Smooth muscle cell (in vitro differentiated cells): Measurements from ENCODE around the gene NRG2. TPM values are rescaled to one million over a fixed set of nuclear protein-coding genes. Genes with fewer than 3 reads are reported as not detected.

Experiments
- DNase-seq: peaks from one replicate; lab custom pipeline; 2025; ENCODE audit not compliant: unreplicated experiment; lab: John Stamatoyannopoulos, UW
- H2AFZ ChIP-seq: fragments of 200-600 bp; sonication (generic); 2 replicates; pipeline ENCODE4 v1.6.0; 2016; ENCODE audit warnings: antibody characterized with exemption, low read depth, mild to moderate bottlenecking
- H3F3A ChIP-seq: fragments of 200-600 bp; sonication (generic); 2 replicates; pipeline ENCODE4 v1.6.0; 2017; ENCODE audit warnings: antibody characterized with exemption, low read depth
- H3K27ac ChIP-seq: fragments of 200-600 bp; sonication (generic); 2 replicates; pipeline ENCODE4 v1.5.1; 2016; ENCODE audit warnings: low read depth, mild to moderate bottlenecking
- H3K27me3 ChIP-seq: fragments of 200-600 bp; sonication (generic); 2 replicates; pipeline ENCODE4 v1.6.1; 2016; ENCODE audit warnings: low read depth, mild to moderate bottlenecking
- H3K36me3 ChIP-seq: fragments of 200-600 bp; sonication (generic); 2 replicates; pipeline ENCODE4 v1.5.1; 2016; ENCODE audit warnings: low read depth
- H3K4me1 ChIP-seq: fragments of 200-600 bp; sonication (generic); 2 replicates; pipeline ENCODE4 v1.5.1; 2016; ENCODE audit warnings: low read depth
- H3K4me2 ChIP-seq: fragments of 200-600 bp; sonication (generic); 2 replicates; pipeline ENCODE4 v1.6.0; 2016; ENCODE audit warnings: mild to moderate bottlenecking
- H3K4me3 ChIP-seq: fragments of 200-600 bp; sonication (generic); 2 replicates; pipeline ENCODE4 v1.5.1; 2016; ENCODE audit warnings: mild to moderate bottlenecking
- H3K79me2 ChIP-seq: fragments of 200-600 bp; sonication (generic); 2 replicates; pipeline ENCODE4 v1.6.0; 2016; ENCODE audit warnings: low read depth, mild to moderate bottlenecking
- H3K9ac ChIP-seq: fragments of 200-600 bp; sonication (generic); 2 replicates; pipeline ENCODE4 v1.6.0; 2016; ENCODE audit warnings: low read depth
- H3K9me3 ChIP-seq: fragments of 200-600 bp; sonication (generic); replicated peaks from 2 replicates; pipeline ENCODE4 v1.5.1; 2016; ENCODE audit warnings: low read depth
- H4K20me1 ChIP-seq: fragments of 200-600 bp; sonication (generic); 2 replicates; pipeline ENCODE4 v1.6.0; 2016; ENCODE audit warnings: low read depth
- CTCF ChIP-seq: fragments of 200-600 bp; sonication (generic); IDR thresholded peaks from 2 replicates; pipeline ENCODE4 v1.5.1; 2017; ENCODE audit warnings: borderline replicate concordance, mild to moderate bottlenecking, antibody characterized with exemption; ENCODE audit not compliant: insufficient read depth, poor library complexity, severe bottlenecking
- WGBS: methylation state at CpG from one replicate; pipeline ENCODE4 v1.1.7; 2016; ENCODE audit warnings: low lambda C conversion rate; 5-methylcytosine and 5-hydroxymethylcytosine counted together
- polyA plus RNA-seq: library from polyadenylated mRNA; unstranded; fragments of >200 nt; fragmentation: Nextera tagmentation; extraction: Ambion mirVana; gene quantifications from 2 replicates; pipeline ENCODE4 v1.2.1, GENCODE V29; 2016
- total RNA-seq: library from RNA; depleted of rRNA; stranded (reverse); fragments of >200 nt; gene quantifications from 2 replicates; pipeline ENCODE4 v1.2.3, GENCODE V29; 2014

Gene NRG2
- total and polyA plus RNA-seq, 2 experiments from 2014 or later, result 0.09 to 0.25 TPM

GRCh38 chr5:139904816-139905661, 138.1 kb downstream of the NRG2 start:
- no peak overlapping the region for H3K9ac ChIP-seq
- H3K4me3 ChIP-seq, result peak overlapping the region; percentile 57
- H3K36me3 ChIP-seq, result no peaks in the 10 kb centered on the region
- H4K20me1 ChIP-seq, result no peaks in the 10 kb centered on the region
- no peak overlapping the region for H2AFZ ChIP-seq
- no peak for DNase-seq
- H3K4me2 ChIP-seq, result peak overlapping the region; percentile 96
- no peak overlapping the region for H3K27ac ChIP-seq
- 21% methylated on average over 22 of the region's 22 CpGs for WGBS
- H3K79me2 ChIP-seq, result no peaks in the 10 kb centered on the region
- H3K27me3 ChIP-seq, result peaks cover 95% of the 10 kb centered on the region
- peaks cover 24% of the 10 kb centered on the region for H3K4me1 ChIP-seq
- no peaks in the 10 kb centered on the region for H3F3A ChIP-seq
- no peak for TF ChIP-seq CTCF
- no peaks in the 10 kb centered on the region for H3K9me3 ChIP-seq

- Histone ChIP-seq H3K79me2 (no peaks in the 10 kb centered on the region), H3K27ac (no peak overlapping the region), H3K4me2 (peak overlapping the region; percentile 96), H3K27me3 (peaks cover 99% of the 10 kb centered on the region), H4K20me1 (no peaks in the 10 kb centered on the region), H3K9me3 (no peaks in the 10 kb centered on the region), H3K4me1 (peaks cover 24% of the 10 kb centered on the region), H3K9ac (no peak overlapping the region), H3K36me3 (no peaks in the 10 kb centered on the region), H2AFZ (no peak overlapping the region), H3K4me3 (peak overlapping the region; percentile 57), H3F3A (no peaks in the 10 kb centered on the region)
- TF ChIP-seq CTCF, result no peak
- 0% methylated on average over 7 of the region's 17 CpGs for WGBS
- DNase-seq, result no peak
Observed at GRCh38 chr5:139904566-139904815, 138.6 kb downstream of the NRG2 start.

- Histone ChIP-seq H3K4me3 (peak overlapping the region; percentile 57), H3F3A (no peaks in the 10 kb centered on the region), H3K9ac (no peak overlapping the region), H3K27me3 (peaks cover 96% of the 10 kb centered on the region), H3K4me1 (peaks cover 24% of the 10 kb centered on the region), H3K4me2 (peak overlapping the region; percentile 96), H3K9me3 (no peaks in the 10 kb centered on the region), H3K36me3 (no peaks in the 10 kb centered on the region), H4K20me1 (no peaks in the 10 kb centered on the region), H2AFZ (peak overlapping the region; percentile 69), H3K27ac (no peak overlapping the region), H3K79me2 (no peaks in the 10 kb centered on the region)
- TF ChIP-seq CTCF, result no peak
- no peak for DNase-seq
- WGBS, result 2% methylated on average over 55 of the region's 89 CpGs
Observed at GRCh38 chr5:139903795-139904565, 139.1 kb downstream of the NRG2 start.
